ENCODE data around the gene STAC. TPM values are rescaled to one million over a fixed set of nuclear protein-coding genes. Genes with fewer than 3 reads are reported as not detected.
A peak's percentile ranks its signal among the peaks of the same experiment; 100 is the strongest.

Gene STAC
- total RNA-seq, 1 donor from 2014 or later: 7.1 TPM

GRCh38 chr3:36366308-36366707 is 14.0 kb upstream of the STAC start:
- Histone ChIP-seq H3K79me2 (ENCODE audit: insufficient read depth, low read length) (no peaks in the 10 kb centered on the region), H3K36me3 (ENCODE audit: insufficient read depth, low read length) (no peaks in the 10 kb centered on the region), H3K4me2 (ENCODE audit: low read length) (no peak overlapping the region), H4K20me1 (ENCODE audit: insufficient read depth, low read length) (no peaks in the 10 kb centered on the region), H3K4me1 (ENCODE audit: insufficient read depth, low read length) (peaks cover 16% of the 10 kb centered on the region), H3K27ac (ENCODE audit: low read depth, low read length) (no peak overlapping the region), H3K27me3 (ENCODE audit: insufficient read depth, low read length) (no peaks in the 10 kb centered on the region), H3K9me3 (ENCODE audit: insufficient read depth, low read depth, low read length) (no peaks in the 10 kb centered on the region), H3K9ac (ENCODE audit: low read length) (no peak overlapping the region), H2AFZ (ENCODE audit: low read depth, low read length) (no peak overlapping the region), H3K4me3 (ENCODE audit: insufficient read depth, low read depth, low read length) (no peak overlapping the region)
- Mint-ChIP-seq H3K27ac (ENCODE audit: unreplicated experiment) (no peak overlapping the region), H3K4me1 (ENCODE audit: low read depth, unreplicated experiment) (peaks cover 20% of the 10 kb centered on the region), H3K9me3 (ENCODE audit: unreplicated experiment) (no peaks in the 10 kb centered on the region), H3K27me3 (ENCODE audit: low read depth, unreplicated experiment) (no peaks in the 10 kb centered on the region), H3K4me3 (ENCODE audit: unreplicated experiment) (no peak overlapping the region), H3K36me3 (ENCODE audit: low read depth, unreplicated experiment) (no peaks in the 10 kb centered on the region)
- DNase-seq (ENCODE audit: low read depth): no peak
- FAIRE-seq: no peak
- TF ChIP-seq EZH2 (IDR thresholded peaks at IDR 0.05; ENCODE audit: insufficient read depth, low read length): no peak
- TF ChIP-seq CTCF (IDR thresholded peaks at IDR 0.05; ENCODE audit: insufficient read depth, low read depth, low read length): no peak

- no peaks in the 10 kb centered on the region for H3K36me3 Mint-ChIP-seq (ENCODE audit: low read depth, unreplicated experiment)
- no peak overlapping the region for H3K4me3 Mint-ChIP-seq (ENCODE audit: unreplicated experiment)
- no peaks in the 10 kb centered on the region for H3K9me3 Mint-ChIP-seq (ENCODE audit: unreplicated experiment)
- no peak overlapping the region for H3K27ac Mint-ChIP-seq (ENCODE audit: unreplicated experiment)
- Histone ChIP-seq H3K4me2 (ENCODE audit: low read length) (no peak overlapping the region), H3K27me3 (ENCODE audit: insufficient read depth, low read length) (no peaks in the 10 kb centered on the region), H3K79me2 (ENCODE audit: insufficient read depth, low read length) (no peaks in the 10 kb centered on the region), H3K36me3 (ENCODE audit: insufficient read depth, low read length) (no peaks in the 10 kb centered on the region), H2AFZ (ENCODE audit: low read depth, low read length) (no peak overlapping the region), H3K4me3 (ENCODE audit: insufficient read depth, low read depth, low read length) (no peak overlapping the region), H3K9me3 (ENCODE audit: insufficient read depth, low read depth, low read length) (no peaks in the 10 kb centered on the region), H4K20me1 (ENCODE audit: insufficient read depth, low read length) (no peaks in the 10 kb centered on the region), H3K9ac (ENCODE audit: low read length) (no peak overlapping the region), H3K4me1 (ENCODE audit: insufficient read depth, low read length) (peaks cover 17% of the 10 kb centered on the region), H3K27ac (ENCODE audit: low read depth, low read length) (no peak overlapping the region)
- H3K27me3 Mint-ChIP-seq (ENCODE audit: low read depth, unreplicated experiment): no peaks in the 10 kb centered on the region
- no peak for DNase-seq (ENCODE audit: low read depth)
- peaks cover 13% of the 10 kb centered on the region for H3K4me1 Mint-ChIP-seq (ENCODE audit: low read depth, unreplicated experiment)
- TF ChIP-seq CTCF (IDR thresholded peaks at IDR 0.05; ENCODE audit: insufficient read depth, low read depth, low read length) (no peak), EZH2 (IDR thresholded peaks at IDR 0.05; ENCODE audit: insufficient read depth, low read length) (no peak)
- FAIRE-seq: no peak
Observed at GRCh38 chr3:36367912-36368573, 12.3 kb upstream of the STAC start.

- H3K27ac ChIP-seq (ENCODE audit: low read depth, low read length): peak overlapping the region; percentile 83
Observed at GRCh38 chr3:36372534-36372935, 7.8 kb upstream of the STAC start.

More at GRCh38 chr3:36372534-36372935, 7.8 kb upstream of the STAC start:
- peak overlapping the region; percentile 32 for H3K9ac ChIP-seq (ENCODE audit: low read length)
- H3K9me3 ChIP-seq (ENCODE audit: insufficient read depth, low read depth, low read length): no peaks in the 10 kb centered on the region
- no peaks in the 10 kb centered on the region for H3K27me3 ChIP-seq (ENCODE audit: insufficient read depth, low read length)
- peaks cover 25% of the 10 kb centered on the region for H3K4me1 ChIP-seq (ENCODE audit: insufficient read depth, low read length)
- Mint-ChIP-seq H3K36me3 (ENCODE audit: low read depth, unreplicated experiment) (no peaks in the 10 kb centered on the region), H3K4me3 (ENCODE audit: unreplicated experiment) (no peak overlapping the region), H3K4me1 (ENCODE audit: low read depth, unreplicated experiment) (peaks cover 18% of the 10 kb centered on the region), H3K27ac (ENCODE audit: unreplicated experiment) (no peak overlapping the region), H3K27me3 (ENCODE audit: low read depth, unreplicated experiment) (no peaks in the 10 kb centered on the region), H3K9me3 (ENCODE audit: unreplicated experiment) (no peaks in the 10 kb centered on the region)
- no peaks in the 10 kb centered on the region for H3K79me2 ChIP-seq (ENCODE audit: insufficient read depth, low read length)
- H3K4me3 ChIP-seq (ENCODE audit: insufficient read depth, low read depth, low read length): no peak overlapping the region
- DNase-seq (ENCODE audit: low read depth): peak; percentile 93
- TF ChIP-seq EZH2 (IDR thresholded peaks at IDR 0.05; ENCODE audit: insufficient read depth, low read length): no peak
- TF ChIP-seq CTCF (IDR thresholded peaks at IDR 0.05; ENCODE audit: insufficient read depth, low read depth, low read length): no peak
- H3K4me2 ChIP-seq (ENCODE audit: low read length): peak overlapping the region; percentile 70
- H4K20me1 ChIP-seq (ENCODE audit: insufficient read depth, low read length): no peaks in the 10 kb centered on the region
- FAIRE-seq: no peak
- no peak overlapping the region for H2AFZ ChIP-seq (ENCODE audit: low read depth, low read length)
- H3K36me3 ChIP-seq (ENCODE audit: insufficient read depth, low read length): no peaks in the 10 kb centered on the region
